Panc1 (cell line): Measurements from ENCODE around the gene BABAM2.

Experiments
- CTCF ChIP-seq: fragments of 450-650 bp; IDR thresholded peaks from 2 replicates; pipeline ENCODE4 v1.5.1; 2017; ENCODE audit warnings: mild to moderate bottlenecking
- POLR2AphosphoS5 ChIP-seq: IDR thresholded peaks from 2 replicates; pipeline ENCODE4 v1.6.1; 2012; ENCODE audit warnings: mild to moderate bottlenecking, low read depth, low read length, moderate library complexity
- TCF7L2 ChIP-seq: IDR thresholded peaks from 2 replicates; pipeline ENCODE4 v1.6.1; 2011; ENCODE audit warnings: mild to moderate bottlenecking, low read depth, low read length, inconsistent platforms

GRCh38 chr2:28267282-28267681 lies 376.8 kb downstream of the BABAM2 start:
- TF ChIP-seq CTCF (no peak), POLR2AphosphoS5 (no peak), TCF7L2 (no peak)
